ENCODE results near the gene TNFRSF11A.

- TF ChIP-seq POLR2AphosphoS5 (IDR thresholded peaks at IDR 0.05; ENCODE audit: borderline replicate concordance, low read depth, low read length): no peak
- no peak for TF ChIP-seq EZH2 (IDR thresholded peaks at IDR 0.05)
- no peak for TF ChIP-seq FOXP2 (optimal IDR thresholded peaks at IDR 0.05; ENCODE audit: control extremely low read depth, extremely low read length, insufficient read depth)
Measured at GRCh38 chr18:62370366-62370765, 45.3 kb downstream of the TNFRSF11A start.
